Spinal cord (tissue), 10 donors: ENCODE results near the gene APBA2. TPM values are rescaled to one million over a fixed set of nuclear protein-coding genes. Genes with fewer than 3 reads are reported as not detected.

Experiments used
- DNase-seq, 6 donors: peaks; one replicate each; pipeline versions ENCODE4 v3.0.0 to v3.0.0-alpha.2; 2013 to 2015; ENCODE audit warnings: low spot score in 6 of 6, low read depth in 4 of 6
- H3K27ac ChIP-seq: one replicate; pipeline ENCODE4 v1.5.1; 2013; ENCODE audit warnings: low read depth, low read length, control low read depth
- H3K27me3 ChIP-seq: one replicate; pipeline ENCODE4 v1.6.1; 2013; ENCODE audit warnings: low read length; ENCODE audit not compliant: control insufficient read depth, insufficient read depth
- H3K36me3 ChIP-seq: one replicate; pipeline ENCODE4 v1.6.1; 2013; ENCODE audit warnings: low read length; ENCODE audit not compliant: control insufficient read depth, insufficient read depth
- H3K4me1 ChIP-seq: one replicate; pipeline ENCODE4 v1.6.1; 2013; ENCODE audit warnings: low read length; ENCODE audit not compliant: control insufficient read depth, insufficient read depth
- H3K4me3 ChIP-seq: one replicate; pipeline ENCODE4 v1.5.1; 2013; ENCODE audit warnings: low read depth, low read length, control low read depth
- H3K9me3 ChIP-seq: one replicate; pipeline ENCODE4 v1.6.1; 2013; ENCODE audit warnings: low read length; ENCODE audit not compliant: control insufficient read depth, insufficient read depth
- WGBS: methylation state at CpG from one replicate; pipeline ENCODE4 v1.1.5; 2013; ENCODE audit warnings: missing lambda C conversion rate; ENCODE audit not compliant: insufficient coverage; 5-methylcytosine and 5-hydroxymethylcytosine counted together
- polyA plus RNA-seq, 2 donors: library from polyadenylated mRNA; unstranded; fragments of 120-200 nt; gene quantifications; one replicate each; pipeline ENCODE4 v1.2.1, GENCODE V29; 2013; ENCODE audit not compliant: insufficient read length in 2 of 2
- total RNA-seq, 2 donors: library from RNA; depleted of rRNA in 1 of 2; stranded (reverse); fragments of 120-200 nt in 1 of 2; fragments of >200 nt in 1 of 2; gene quantifications; one replicate each; pipeline versions ENCODE4 v1.2.3 to v1.2.4, GENCODE V29; 2013 to 2014
- donor health status: healthy.

Gene APBA2
- total and polyA plus RNA-seq, 4 donors = 46.2 to 111 (median 89.9) TPM

DNA sequence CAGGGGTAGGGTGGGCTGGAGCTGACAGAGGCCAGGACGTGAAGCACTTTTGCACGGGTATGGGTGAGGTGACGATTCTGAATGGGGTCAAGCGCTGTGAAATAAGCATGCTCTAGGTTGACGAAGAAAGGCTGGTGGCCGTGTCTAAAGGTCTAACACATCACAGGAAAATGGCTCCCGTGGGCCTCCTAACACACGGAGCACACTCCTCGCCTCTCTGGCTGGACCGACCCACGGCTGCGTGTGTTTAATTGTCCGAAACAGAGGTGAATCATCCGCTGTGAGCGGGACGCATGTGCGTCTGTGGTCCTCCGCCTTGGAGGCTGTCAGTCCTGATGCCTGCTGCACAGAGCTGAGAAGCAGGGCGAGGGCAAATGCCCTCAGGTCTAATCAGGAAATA lies 253.3 kb downstream of the APBA2 start:
- WGBS = 86% methylated on average over 18 of the region's 19 CpGs
- H3K27me3 ChIP-seq = peaks cover 4% of the 10 kb centered on the region

DNA sequence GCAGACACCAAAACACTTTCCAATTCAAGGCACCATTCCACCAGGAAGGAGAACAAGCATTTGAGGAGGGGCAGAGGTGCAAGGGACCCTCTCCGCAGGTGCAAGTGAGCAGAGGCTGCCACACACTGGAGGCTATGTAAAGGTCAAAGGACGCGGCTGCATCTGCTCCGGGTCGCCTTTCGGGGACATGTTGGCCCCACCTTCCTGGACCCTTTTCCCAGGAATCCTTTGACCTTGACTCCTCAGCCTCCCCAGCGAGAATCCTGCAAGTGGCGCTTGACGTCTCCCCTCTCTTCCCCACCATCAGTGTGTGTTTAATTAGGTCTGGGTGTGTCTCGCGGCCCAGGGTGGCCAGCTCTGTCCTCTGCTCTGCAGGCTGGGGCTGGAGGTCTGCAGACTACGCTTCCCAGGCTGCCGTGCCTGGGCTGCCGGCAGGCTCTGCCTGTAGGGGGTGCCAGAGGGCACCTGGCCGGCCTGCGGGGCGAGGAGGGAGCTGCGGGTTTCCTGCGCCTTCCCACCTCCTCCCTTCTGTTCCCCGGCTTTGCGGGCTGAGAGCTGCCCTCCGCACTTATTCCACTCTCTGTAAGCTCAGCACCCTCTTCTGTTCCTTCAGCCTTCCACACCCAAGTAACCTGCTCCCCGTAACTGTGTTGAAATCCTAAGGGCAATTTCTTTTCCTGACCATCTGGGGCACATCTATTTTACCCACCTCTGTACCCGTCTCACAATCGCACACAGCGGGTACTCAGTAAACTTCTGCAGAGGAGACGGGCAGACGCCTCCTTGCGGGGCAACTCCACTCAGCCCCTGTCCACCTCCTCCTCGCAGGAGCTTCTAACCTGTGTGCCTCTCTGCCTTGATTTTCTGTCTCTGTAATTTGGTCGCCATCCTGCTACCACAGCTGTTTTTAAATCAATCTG lies 254.0 kb downstream of the APBA2 start:
- Histone ChIP-seq H3K4me1 (peaks cover 30% of the 10 kb centered on the region), H3K9me3 (no peaks in the 10 kb centered on the region), H3K4me3 (no peak overlapping the region), H3K36me3 (peaks cover 9% of the 10 kb centered on the region), H3K27me3 (peaks cover 4% of the 10 kb centered on the region), H3K27ac (no peak overlapping the region)
- WGBS = 24% methylated on average over 28 of the region's 31 CpGs
- DNase-seq = peak in 3 of 6 donors; percentile 36 to 69 (median 68)

More for the DNA sequence above, 253.3 kb downstream of the APBA2 start:
- DNase-seq = no peak
- H3K4me3 ChIP-seq = no peak overlapping the region
- peaks cover 9% of the 10 kb centered on the region for H3K36me3 ChIP-seq
- H3K27ac ChIP-seq = no peak overlapping the region
- H3K9me3 ChIP-seq = no peaks in the 10 kb centered on the region
- H3K4me1 ChIP-seq = peaks cover 30% of the 10 kb centered on the region

DNA sequence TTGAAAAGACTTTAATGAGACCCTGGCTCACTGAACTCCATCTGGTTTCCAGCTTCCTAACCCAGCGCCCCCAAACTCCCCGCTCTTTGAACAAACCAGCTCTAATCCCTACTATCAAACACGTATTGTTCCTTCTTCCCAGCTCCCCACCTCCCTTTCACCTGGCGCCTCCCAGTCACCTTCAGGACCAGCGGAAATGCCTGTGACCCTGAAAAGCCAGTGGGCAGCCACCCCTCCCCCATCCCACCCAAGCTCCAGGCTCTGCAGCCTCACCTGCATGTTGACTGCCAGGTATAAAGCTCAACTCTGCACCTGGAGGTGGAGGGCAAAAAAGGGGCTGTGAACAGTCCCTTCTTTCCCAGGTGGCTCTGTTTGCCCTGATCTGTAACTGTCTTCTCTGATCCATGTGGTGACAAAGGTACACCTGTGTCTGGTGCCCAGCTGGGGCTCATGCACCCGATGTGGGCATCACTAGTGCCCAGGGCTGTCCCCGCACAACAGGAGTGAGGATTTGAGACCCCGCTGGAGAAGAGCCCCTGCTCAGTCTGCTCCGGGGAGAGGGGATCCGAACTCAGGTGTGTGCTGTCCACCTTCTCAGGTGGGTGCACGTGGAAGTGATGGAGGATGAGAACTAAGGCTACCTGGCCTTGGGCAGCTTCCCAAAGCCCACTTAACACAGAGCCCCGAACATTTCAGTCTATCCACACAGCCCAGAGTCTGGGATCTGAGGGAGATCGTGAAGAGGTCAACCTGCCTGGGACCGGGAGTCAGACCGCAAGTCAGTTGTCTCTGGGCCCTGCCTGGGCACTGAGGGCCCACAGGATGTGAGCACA lies 254.9 kb downstream of the APBA2 start:
- Histone ChIP-seq H3K36me3 (peaks cover 6% of the 10 kb centered on the region), H3K27me3 (peaks cover 4% of the 10 kb centered on the region), H3K4me3 (no peak overlapping the region), H3K4me1 (peaks cover 30% of the 10 kb centered on the region), H3K27ac (no peak overlapping the region), H3K9me3 (no peaks in the 10 kb centered on the region)
- peak in 1 of 6 donors; percentile 48 for DNase-seq
- 73% methylated on average over 13 of the region's 15 CpGs for WGBS

- H3K4me3 ChIP-seq = no peak overlapping the region
- no peak overlapping the region for H3K27ac ChIP-seq
- no peaks in the 10 kb centered on the region for H3K9me3 ChIP-seq
- WGBS = 58% methylated on average over 11 of the region's 12 CpGs
- H3K4me1 ChIP-seq = peaks cover 30% of the 10 kb centered on the region
- DNase-seq = no peak
- peaks cover 4% of the 10 kb centered on the region for H3K27me3 ChIP-seq
- no peaks in the 10 kb centered on the region for H3K36me3 ChIP-seq
Measured at GRCh38 chr15:29141308-29142128, 255.7 kb downstream of the APBA2 start.

GRCh38 chr15:29142129-29142747 lies 256.5 kb downstream of the APBA2 start:
- no peak for DNase-seq
- Histone ChIP-seq H3K27ac (no peak overlapping the region), H3K27me3 (peaks cover 4% of the 10 kb centered on the region), H3K4me1 (peaks cover 27% of the 10 kb centered on the region), H3K9me3 (no peaks in the 10 kb centered on the region), H3K36me3 (no peaks in the 10 kb centered on the region), H3K4me3 (no peak overlapping the region)
- 83% methylated on average over 3 of the region's 8 CpGs for WGBS

DNA sequence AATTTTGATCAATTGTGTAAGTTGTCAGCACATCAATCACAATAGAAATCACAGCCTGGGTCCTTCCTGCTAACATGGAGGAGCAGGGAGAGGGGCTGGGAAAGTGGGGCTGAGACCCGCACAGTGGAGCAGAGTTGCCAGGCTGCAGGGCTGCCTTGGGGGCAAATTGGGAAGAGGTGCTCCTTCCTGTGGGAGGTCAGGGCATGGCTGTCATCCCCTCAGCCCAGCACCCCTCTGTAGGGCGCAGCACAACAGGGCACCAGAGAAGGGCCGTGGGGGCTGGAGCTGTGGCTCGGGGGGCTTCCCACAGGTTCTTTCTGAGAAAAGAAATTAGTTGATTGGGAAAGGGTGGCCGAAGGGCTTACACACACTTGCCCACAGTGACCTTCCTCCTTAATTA lies 257.5 kb downstream of the APBA2 start:
- Histone ChIP-seq H3K4me3 (no peak overlapping the region), H3K27ac (no peak overlapping the region)

GRCh38 chr15:29143909-29144635 lies 258.3 kb downstream of the APBA2 start:
- WGBS = 100% methylated on average over 4 of the region's 10 CpGs
- DNase-seq = no peak

More for the DNA sequence above, 257.5 kb downstream of the APBA2 start:
- Histone ChIP-seq H3K36me3 (no peaks in the 10 kb centered on the region), H3K9me3 (no peaks in the 10 kb centered on the region), H3K27me3 (peaks cover 4% of the 10 kb centered on the region), H3K4me1 (peaks cover 27% of the 10 kb centered on the region)
- DNase-seq = no peak
- 86% methylated on average over 1 of the region's 5 CpGs for WGBS

GRCh38 chr15:29149738-29150075 lies 263.9 kb downstream of the APBA2 start:
- no peaks in the 10 kb centered on the region for H3K27me3 ChIP-seq
- no peak overlapping the region for H3K4me3 ChIP-seq
- 91% methylated on average over 18 of the region's 18 CpGs for WGBS
- no peaks in the 10 kb centered on the region for H3K9me3 ChIP-seq
- no peak for DNase-seq
- no peak overlapping the region for H3K27ac ChIP-seq
- H3K36me3 ChIP-seq = no peaks in the 10 kb centered on the region
- no peaks in the 10 kb centered on the region for H3K4me1 ChIP-seq

More at GRCh38 chr15:29143909-29144635, 258.3 kb downstream of the APBA2 start:
- H3K4me3 ChIP-seq = no peak overlapping the region
- H3K27ac ChIP-seq = no peak overlapping the region
- no peaks in the 10 kb centered on the region for H3K36me3 ChIP-seq
- H3K4me1 ChIP-seq = peaks cover 27% of the 10 kb centered on the region
- H3K9me3 ChIP-seq = no peaks in the 10 kb centered on the region
- H3K27me3 ChIP-seq = peaks cover 4% of the 10 kb centered on the region
